HG02623 (cell line): ENCODE data around the gene CNPY1.
A peak's percentile ranks its signal among the peaks of the same experiment; 100 is the strongest.
"Not testable (repeated sequence)": the region's sequence is repeated elsewhere in the genome, so short reads cannot be mapped to it uniquely, and the experiment has no call there.

Source experiments
- ATAC-seq: cut with Tn5 transposase; IDR thresholded peaks from one replicate; pipeline ENCODE4 v1.9.1; 2021; ENCODE audit warnings: moderate library complexity; ENCODE audit not compliant: unreplicated experiment

Gene CNPY1

GRCh38 chr7:155534691-155535090, 11.7 kb downstream of the CNPY1 start:
- no peak for ATAC-seq

- ATAC-seq = peak; percentile 60
Measured at GRCh38 chr7:155533827-155534690, 12.3 kb downstream of the CNPY1 start.

GRCh38 chr7:155533120-155533826, 13.1 kb downstream of the CNPY1 start:
- peak; percentile 8 for ATAC-seq

- no peak for ATAC-seq
Measured at GRCh38 chr7:155532792-155533119, 13.6 kb downstream of the CNPY1 start.

- no peak for ATAC-seq
Measured at GRCh38 chr7:155531681-155532080, 14.7 kb downstream of the CNPY1 start.

GRCh38 chr7:155530601-155531000, 15.8 kb downstream of the CNPY1 start:
- ATAC-seq = no peak

GRCh38 chr7:155529845-155530244, 16.5 kb downstream of the CNPY1 start:
- no peak for ATAC-seq

GRCh38 chr7:155529346-155529745, 17.0 kb downstream of the CNPY1 start:
- no peak for ATAC-seq

- no peak for ATAC-seq
Measured at GRCh38 chr7:155527664-155528063, 18.7 kb downstream of the CNPY1 start.

GRCh38 chr7:155526225-155526624, 20.1 kb downstream of the CNPY1 start:
- no peak for ATAC-seq

- no peak for ATAC-seq
Measured at GRCh38 chr7:155524018-155524556, 22.3 kb downstream of the CNPY1 start.

GRCh38 chr7:155523168-155523675, 23.1 kb downstream of the CNPY1 start:
- ATAC-seq = no peak

GRCh38 chr7:155521743-155522398, 24.5 kb downstream of the CNPY1 start:
- no peak for ATAC-seq

GRCh38 chr7:155521007-155521742, 25.2 kb downstream of the CNPY1 start:
- no peak for ATAC-seq

- no peak for ATAC-seq
Measured at GRCh38 chr7:155520114-155520513, 26.2 kb downstream of the CNPY1 start.

- not testable (repeated sequence) for ATAC-seq
Measured at GRCh38 chr7:155519358-155519757, 27.0 kb downstream of the CNPY1 start.

- ATAC-seq = no peak
Measured at GRCh38 chr7:155518633-155519032, 27.7 kb downstream of the CNPY1 start.

- ATAC-seq = no peak
Measured at GRCh38 chr7:155517969-155518368, 28.4 kb downstream of the CNPY1 start.

GRCh38 chr7:155517452-155517851, 28.9 kb downstream of the CNPY1 start:
- no peak for ATAC-seq

- ATAC-seq = no peak
Measured at GRCh38 chr7:155516466-155516865, 29.9 kb downstream of the CNPY1 start.

GRCh38 chr7:155515318-155515717, 31.0 kb downstream of the CNPY1 start:
- no peak for ATAC-seq
